Measurements from ENCODE around the gene NDUFA6.
"Not testable (repeated sequence)": the region's sequence is repeated elsewhere in the genome, so short reads cannot be mapped to it uniquely, and the experiment has no call there.

Gene NDUFA6

DNA sequence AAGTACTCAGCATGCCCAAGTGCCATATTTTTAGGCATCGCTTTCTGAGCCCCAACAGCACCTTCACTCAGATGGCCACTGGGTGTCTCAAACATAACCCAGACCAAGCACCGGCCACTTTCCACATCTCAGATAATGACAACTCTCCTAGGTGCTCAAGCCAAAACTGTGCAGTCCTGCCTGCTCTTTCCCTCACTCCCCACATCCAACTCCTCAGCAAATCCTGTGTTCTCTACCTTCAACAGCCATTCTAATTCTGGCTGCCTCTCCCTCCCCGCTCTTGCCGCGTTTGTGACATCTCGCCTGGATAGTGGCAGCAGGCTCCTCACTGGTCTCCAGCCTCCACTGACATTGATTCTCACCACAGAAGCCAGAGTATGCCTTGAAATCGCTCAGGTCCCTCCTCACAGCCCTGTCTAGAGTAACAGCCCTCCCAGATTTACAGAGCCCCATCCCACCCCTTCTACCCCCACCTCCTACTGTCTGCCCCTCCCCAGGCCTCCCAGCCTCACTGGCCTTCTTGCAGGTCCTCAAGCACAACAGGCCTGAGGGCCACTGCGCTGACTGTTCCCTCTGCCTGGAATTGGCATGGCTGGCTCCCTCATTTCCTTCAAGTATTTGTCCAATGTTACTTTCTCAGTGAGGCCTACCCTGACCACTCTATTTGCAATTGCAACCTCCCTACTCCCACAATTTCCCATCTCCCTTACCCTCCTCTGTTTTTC, 17.8 kb downstream of the NDUFA6 start:
- 0 out of 2 replicates have a peak, but pooled peaks cover 4% of the 10 kb centered on the region for H3F3A ChIP-seq (ENCODE audit: control insufficient read depth, insufficient read depth)
- peaks cover 26% of the 10 kb centered on the region for H3K79me2 ChIP-seq (ENCODE audit: control insufficient read depth, low read length)
- no peaks in the 10 kb centered on the region for H3K9me2 ChIP-seq (replicated peaks; ENCODE audit: control insufficient read depth, low read length)
- no peak overlapping the region for H3K27ac ChIP-seq (ENCODE audit: low read depth, low read length)
- H3K36me3 ChIP-seq (ENCODE audit: control insufficient read depth, low read length): peaks cover 13% of the 10 kb centered on the region
- H3K4me3 ChIP-seq (ENCODE audit: low read length): no peak overlapping the region
- TF ChIP-seq, protein P1, sequence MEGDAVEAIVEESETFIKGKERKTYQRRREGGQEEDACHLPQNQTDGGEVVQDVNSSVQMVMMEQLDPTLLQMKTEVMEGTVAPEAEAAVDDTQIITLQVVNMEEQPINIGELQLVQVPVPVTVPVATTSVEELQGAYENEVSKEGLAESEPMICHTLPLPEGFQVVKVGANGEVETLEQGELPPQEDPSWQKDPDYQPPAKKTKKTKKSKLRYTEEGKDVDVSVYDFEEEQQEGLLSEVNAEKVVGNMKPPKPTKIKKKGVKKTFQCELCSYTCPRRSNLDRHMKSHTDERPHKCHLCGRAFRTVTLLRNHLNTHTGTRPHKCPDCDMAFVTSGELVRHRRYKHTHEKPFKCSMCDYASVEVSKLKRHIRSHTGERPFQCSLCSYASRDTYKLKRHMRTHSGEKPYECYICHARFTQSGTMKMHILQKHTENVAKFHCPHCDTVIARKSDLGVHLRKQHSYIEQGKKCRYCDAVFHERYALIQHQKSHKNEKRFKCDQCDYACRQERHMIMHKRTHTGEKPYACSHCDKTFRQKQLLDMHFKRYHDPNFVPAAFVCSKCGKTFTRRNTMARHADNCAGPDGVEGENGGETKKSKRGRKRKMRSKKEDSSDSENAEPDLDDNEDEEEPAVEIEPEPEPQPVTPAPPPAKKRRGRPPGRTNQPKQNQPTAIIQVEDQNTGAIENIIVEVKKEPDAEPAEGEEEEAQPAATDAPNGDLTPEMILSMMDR (IDR thresholded peaks at IDR 0.05; ENCODE audit: low read depth, low read length, poor library complexity, severe bottlenecking): no peak
- no peak for TF ChIP-seq EZH2phosphoT487 (IDR thresholded peaks at IDR 0.05; ENCODE audit: borderline replicate concordance, low read length)
- H3K27me3 ChIP-seq (ENCODE audit: control insufficient read depth, low read length): no peaks in the 10 kb centered on the region
- H3K4me2 ChIP-seq (ENCODE audit: low read length): no peak overlapping the region
- no peaks in the 10 kb centered on the region for H4K20me1 ChIP-seq (ENCODE audit: control insufficient read depth, insufficient read depth, low read depth, low read length)
- no peaks in the 10 kb centered on the region for H3K9me3 ChIP-seq (ENCODE audit: control insufficient read depth, insufficient read depth, low read length)
- H3K4me1 ChIP-seq (ENCODE audit: control insufficient read depth, low read length): peaks cover 43% of the 10 kb centered on the region

DNA sequence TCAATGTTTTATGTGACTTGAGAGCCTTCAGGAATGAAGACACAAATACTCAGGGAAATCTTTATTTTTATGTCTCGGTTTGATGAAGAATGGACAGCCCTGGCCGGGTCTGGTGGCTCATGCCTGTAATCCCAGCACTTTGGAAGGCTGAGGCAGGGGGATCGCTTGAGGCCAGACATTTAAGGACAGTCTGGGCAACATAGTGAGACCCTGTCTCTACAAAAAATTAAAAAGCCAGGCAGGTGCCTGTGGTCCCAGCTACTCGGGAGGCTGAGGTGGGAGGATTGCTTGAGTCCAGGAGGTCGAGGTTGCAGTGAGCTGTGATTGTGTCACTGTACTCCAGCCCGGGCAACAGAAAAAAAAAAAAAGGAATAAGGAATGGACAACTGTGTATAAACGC, 19.1 kb downstream of the NDUFA6 start:
- H3F3A ChIP-seq (ENCODE audit: control insufficient read depth, insufficient read depth); H3K27ac ChIP-seq (ENCODE audit: low read depth, low read length); H4K20me1 ChIP-seq (ENCODE audit: control insufficient read depth, insufficient read depth, low read depth, low read length); H3K27me3 ChIP-seq (ENCODE audit: control insufficient read depth, low read length); H3K9me3 ChIP-seq (ENCODE audit: control insufficient read depth, insufficient read depth, low read length); H3K9me2 ChIP-seq (replicated peaks; ENCODE audit: control insufficient read depth, low read length): not testable (repeated sequence)
- peak overlapping the region; percentile 83 for H3K4me2 ChIP-seq (ENCODE audit: low read length)
- peaks cover 26% of the 10 kb centered on the region for H3K36me3 ChIP-seq (ENCODE audit: control insufficient read depth, low read length)
- H3K79me2 ChIP-seq (ENCODE audit: control insufficient read depth, low read length): peaks cover 26% of the 10 kb centered on the region
- H3K4me1 ChIP-seq (ENCODE audit: control insufficient read depth, low read length): peaks cover 43% of the 10 kb centered on the region
- H3K4me3 ChIP-seq (ENCODE audit: low read length): peak overlapping the region; percentile 97

- no peak for TF ChIP-seq EZH2phosphoT487 (IDR thresholded peaks at IDR 0.05; ENCODE audit: borderline replicate concordance, low read length)
- no peaks in the 10 kb centered on the region for H3K27me3 ChIP-seq (ENCODE audit: control insufficient read depth, low read length)
These were observed 19.8 kb downstream of the NDUFA6 start, which contains the start of gene NAGA for GRCh38 chr22:42070517-42071422. Gene NAGA (minus strand): TSS chr22:42070812. CDS start chr22:42070297, 515 bp downstream.

GRCh38 chr22:42069801-42070516, 20.6 kb downstream of the NDUFA6 start:
- no peaks in the 10 kb centered on the region for H3K9me3 ChIP-seq (ENCODE audit: control insufficient read depth, insufficient read depth, low read length)
- no peaks in the 10 kb centered on the region for H3K9me2 ChIP-seq (replicated peaks; ENCODE audit: control insufficient read depth, low read length)
- H3K4me1 ChIP-seq (ENCODE audit: control insufficient read depth, low read length): peaks cover 41% of the 10 kb centered on the region
- H3K27ac ChIP-seq (ENCODE audit: low read depth, low read length): peak overlapping the region; percentile 78
- H3K79me2 ChIP-seq (ENCODE audit: control insufficient read depth, low read length): peaks cover 26% of the 10 kb centered on the region
- peak overlapping the region; percentile 83 for H3K4me2 ChIP-seq (ENCODE audit: low read length)
- 0 out of 2 replicates have a peak, but pooled peaks cover 4% of the 10 kb centered on the region for H3F3A ChIP-seq (ENCODE audit: control insufficient read depth, insufficient read depth)
- peak overlapping the region; percentile 97 for H3K4me3 ChIP-seq (ENCODE audit: low read length)
- H4K20me1 ChIP-seq (ENCODE audit: control insufficient read depth, insufficient read depth, low read depth, low read length): no peaks in the 10 kb centered on the region
- no peak for TF ChIP-seq EZH2phosphoT487 (IDR thresholded peaks at IDR 0.05; ENCODE audit: borderline replicate concordance, low read length)
- TF ChIP-seq, protein P1 (IDR thresholded peaks at IDR 0.05; ENCODE audit: low read depth, low read length, poor library complexity, severe bottlenecking): no peak
- H3K27me3 ChIP-seq (ENCODE audit: control insufficient read depth, low read length): no peaks in the 10 kb centered on the region
- peaks cover 41% of the 10 kb centered on the region for H3K36me3 ChIP-seq (ENCODE audit: control insufficient read depth, low read length)

More at GRCh38 chr22:42070517-42071422, 19.8 kb downstream of the NDUFA6 start, which contains the start of gene NAGA:
- Histone ChIP-seq H3K4me1 (ENCODE audit: control insufficient read depth, low read length) (peaks cover 43% of the 10 kb centered on the region), H3K9me2 (replicated peaks; ENCODE audit: control insufficient read depth, low read length) (no peaks in the 10 kb centered on the region), H3K4me3 (ENCODE audit: low read length) (peak within 1 kb of the TSS; percentile 97), H3K79me2 (ENCODE audit: control insufficient read depth, low read length) (peaks cover 26% of the 10 kb centered on the region), H3K4me2 (ENCODE audit: low read length) (peak within 1 kb of the TSS; percentile 83), H3F3A (ENCODE audit: control insufficient read depth, insufficient read depth) (0 out of 2 replicates have a peak, but pooled peaks cover 4% of the 10 kb centered on the region), H3K36me3 (ENCODE audit: control insufficient read depth, low read length) (peaks cover 33% of the 10 kb centered on the region), H3K9me3 (ENCODE audit: control insufficient read depth, insufficient read depth, low read length) (no peaks in the 10 kb centered on the region), H4K20me1 (ENCODE audit: control insufficient read depth, insufficient read depth, low read depth, low read length) (no peaks in the 10 kb centered on the region), H3K27ac (ENCODE audit: low read depth, low read length) (peak within 1 kb of the TSS; percentile 78)
